NCI-H146 treated with DMSO at 0.1 percent for 48 hours (cell line): Measurements from ENCODE around the gene MOB1A.
"Not testable (repeated sequence)": the region's sequence is repeated elsewhere in the genome, so short reads cannot be mapped to it uniquely, and the experiment has no call there.

Experiments used
- DNase-seq: peaks from one replicate; lab custom pipeline; 2025; ENCODE audit not compliant: unreplicated experiment; lab: John Stamatoyannopoulos, UW

Gene MOB1A

DNA sequence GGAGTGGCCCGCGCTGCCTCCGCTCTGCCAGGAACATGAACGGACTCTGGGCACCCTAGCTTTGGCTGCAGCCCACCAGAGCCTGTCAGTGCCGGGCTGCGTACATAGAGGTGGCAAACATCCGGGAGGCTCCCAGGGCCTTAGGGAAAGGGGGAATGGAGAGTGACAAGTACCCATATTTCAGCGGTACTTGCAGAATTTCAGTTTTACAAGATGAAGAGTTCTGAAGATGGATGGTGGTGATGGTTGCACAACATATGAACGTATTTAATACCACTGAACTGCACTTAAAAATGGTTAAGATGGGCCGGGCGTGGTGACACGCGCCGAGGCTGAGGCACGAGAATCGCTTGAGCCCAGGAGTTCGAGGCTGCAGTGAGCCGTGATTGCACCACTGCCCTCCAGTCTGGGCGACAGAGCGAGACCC is 20.6 kb upstream of the MOB1A start:
- DNase-seq = no peak

DNA sequence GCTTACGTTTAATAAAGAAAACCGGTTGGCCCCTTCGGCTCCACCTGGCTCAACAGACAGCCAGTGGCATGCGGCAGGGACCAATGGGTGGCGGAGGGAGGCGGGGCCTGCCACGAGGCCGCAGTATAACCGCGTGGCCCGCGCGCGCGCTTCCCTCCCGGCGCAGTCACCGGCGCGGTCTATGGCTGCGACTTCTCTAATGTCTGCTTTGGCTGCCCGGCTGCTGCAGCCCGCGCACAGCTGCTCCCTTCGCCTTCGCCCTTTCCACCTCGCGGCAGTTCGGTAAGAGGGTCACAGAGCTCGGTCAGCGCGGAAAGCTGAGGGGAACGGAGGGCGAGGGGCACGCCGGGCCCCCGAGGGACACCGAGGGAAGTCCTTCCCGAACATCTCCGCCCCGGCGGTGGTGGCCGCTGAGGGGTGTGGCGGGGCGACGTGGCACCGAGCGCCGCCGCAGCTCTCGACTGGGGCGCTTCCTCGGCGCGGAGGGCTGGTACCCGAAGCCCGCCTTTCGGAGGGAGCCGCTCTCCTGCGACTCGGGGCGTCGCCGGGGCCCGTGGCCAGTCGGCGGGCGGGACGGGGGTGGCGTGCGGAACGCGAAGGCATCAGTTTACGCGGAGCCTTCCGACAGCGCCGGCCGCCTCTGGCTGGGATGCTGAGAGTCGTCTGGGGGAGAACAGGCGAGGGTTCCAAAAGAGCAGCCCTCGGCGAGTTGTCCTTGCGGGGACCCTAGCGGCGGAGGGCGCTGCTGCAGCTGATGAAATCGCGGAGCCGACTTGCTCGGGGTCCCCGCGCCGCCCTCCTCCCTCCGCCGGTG is 20.0 kb upstream of the MOB1A start, which contains the start of gene MTHFD2:
TSS of gene MTHFD2 (plus strand) at position 155 of the 814 bp plus-strand sequence. CDS start at position 182, 27 bp downstream.
- DNase-seq = peak; percentile 96

DNA sequence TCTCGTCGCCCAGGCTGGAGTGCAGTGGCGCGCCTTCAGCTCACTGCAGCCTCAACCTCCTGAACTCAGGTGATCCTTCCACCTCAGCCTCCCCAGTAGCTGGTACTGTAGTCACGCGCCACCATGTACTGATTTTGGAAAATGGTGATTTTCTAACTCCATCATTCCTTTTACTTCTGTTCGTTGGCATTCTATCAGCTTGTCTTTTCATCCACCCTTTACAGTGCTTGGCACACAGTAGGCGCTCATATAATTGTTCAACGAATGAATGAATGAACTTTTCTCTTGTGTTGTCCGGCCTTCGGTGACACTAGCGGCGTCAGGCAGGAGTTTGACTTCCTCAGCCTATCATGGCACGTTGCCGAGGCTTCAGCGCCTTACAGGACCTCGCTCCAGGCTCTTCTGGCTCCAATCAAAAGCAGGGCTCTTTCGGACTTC is 19.4 kb upstream of the MOB1A start:
- DNase-seq = no peak

DNA sequence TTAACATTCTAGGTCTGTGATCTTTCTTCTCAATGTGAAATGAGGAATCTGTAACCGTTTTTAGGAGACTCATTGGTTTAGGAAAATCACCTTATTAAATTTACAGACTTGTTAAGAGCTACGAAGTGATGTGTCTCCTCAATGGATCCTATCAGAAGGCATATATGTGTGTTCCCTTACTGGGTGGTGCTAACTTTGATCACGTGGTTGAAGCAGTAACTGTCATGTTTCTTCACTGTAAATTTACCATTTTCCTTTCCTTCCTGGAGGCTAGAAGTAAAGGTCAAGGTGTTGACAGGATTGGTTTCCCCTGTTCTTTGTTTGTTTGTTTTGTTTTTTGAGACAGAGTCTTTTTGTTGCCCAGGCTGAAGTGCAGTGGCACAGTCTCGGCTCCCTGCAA is 18.4 kb upstream of the MOB1A start:
- no peak for DNase-seq

DNA sequence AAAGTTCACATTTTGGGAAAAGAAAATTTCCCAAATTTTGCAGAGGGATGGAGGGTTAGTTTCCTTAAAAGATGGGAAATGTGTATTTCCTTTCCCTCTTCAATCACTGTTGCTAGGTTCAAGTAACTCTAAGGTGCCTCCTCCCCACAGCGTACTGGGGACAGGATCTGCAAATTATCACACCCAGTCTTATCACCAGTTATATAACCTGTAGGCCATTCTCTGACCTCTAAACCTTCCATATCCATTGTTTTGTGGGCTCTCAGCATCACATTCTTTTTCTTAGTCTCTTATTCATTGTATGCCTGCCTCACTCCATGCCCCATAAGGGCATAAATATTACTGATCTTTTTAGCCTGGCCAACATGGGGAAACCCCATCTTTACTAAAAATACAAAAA is 16.1 kb upstream of the MOB1A start:
- no peak for DNase-seq

DNA sequence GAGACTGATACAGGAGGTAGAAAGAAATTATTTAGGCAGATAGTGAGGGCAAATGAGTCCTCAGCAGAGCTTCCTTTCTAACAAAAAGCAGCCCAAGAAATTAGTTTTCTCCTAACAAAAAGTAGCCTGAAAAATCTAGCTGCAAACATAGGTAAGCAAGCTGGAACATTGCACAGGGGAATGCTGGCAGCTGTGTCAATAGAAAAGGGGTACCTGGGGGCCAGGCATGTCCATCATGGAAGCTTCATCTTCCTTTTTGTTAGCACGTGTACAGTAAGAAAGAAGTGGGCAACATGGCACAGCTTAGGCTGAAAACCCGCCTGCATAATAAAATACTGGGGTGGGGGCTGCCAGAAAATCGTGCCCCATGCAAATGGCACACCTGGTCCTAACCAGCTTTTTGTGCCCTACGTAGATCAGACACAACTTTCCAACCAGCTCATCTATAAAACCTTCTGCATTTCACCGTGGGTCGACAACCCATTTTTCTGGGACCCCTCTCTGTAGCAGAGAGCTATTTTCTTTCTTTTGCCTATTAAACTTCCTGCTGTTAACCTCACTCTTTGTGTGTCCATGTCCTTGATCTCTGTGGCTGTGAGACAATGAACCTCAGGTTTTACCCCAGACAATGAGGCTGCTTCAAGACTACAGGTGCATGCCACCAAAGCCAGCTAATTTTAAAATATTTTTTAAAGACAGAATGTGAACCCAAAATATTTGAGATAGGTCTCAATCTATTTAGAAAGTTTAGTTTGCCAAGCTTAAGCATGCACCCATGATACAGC is 13.1 kb upstream of the MOB1A start:
- peak; percentile 63 for DNase-seq

DNA sequence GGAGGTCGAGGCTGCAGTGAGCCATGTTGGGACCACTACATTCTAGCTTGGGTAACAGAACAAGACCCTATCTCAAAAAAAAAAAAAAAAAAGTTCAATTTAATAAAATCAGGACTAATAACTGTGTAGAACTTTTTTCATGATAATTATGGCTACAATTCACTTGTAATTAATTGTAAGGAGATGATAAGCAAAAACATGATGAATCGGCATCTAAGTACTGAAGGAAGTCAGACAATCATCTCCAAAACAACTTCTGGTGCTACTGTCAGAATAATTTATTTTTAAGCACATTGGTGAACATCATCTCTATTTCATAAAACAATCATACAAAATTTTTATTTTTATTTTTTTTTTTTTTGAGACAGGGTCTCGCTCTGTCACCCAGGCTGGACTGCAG is 10.0 kb upstream of the MOB1A start:
- no peak for DNase-seq

DNA sequence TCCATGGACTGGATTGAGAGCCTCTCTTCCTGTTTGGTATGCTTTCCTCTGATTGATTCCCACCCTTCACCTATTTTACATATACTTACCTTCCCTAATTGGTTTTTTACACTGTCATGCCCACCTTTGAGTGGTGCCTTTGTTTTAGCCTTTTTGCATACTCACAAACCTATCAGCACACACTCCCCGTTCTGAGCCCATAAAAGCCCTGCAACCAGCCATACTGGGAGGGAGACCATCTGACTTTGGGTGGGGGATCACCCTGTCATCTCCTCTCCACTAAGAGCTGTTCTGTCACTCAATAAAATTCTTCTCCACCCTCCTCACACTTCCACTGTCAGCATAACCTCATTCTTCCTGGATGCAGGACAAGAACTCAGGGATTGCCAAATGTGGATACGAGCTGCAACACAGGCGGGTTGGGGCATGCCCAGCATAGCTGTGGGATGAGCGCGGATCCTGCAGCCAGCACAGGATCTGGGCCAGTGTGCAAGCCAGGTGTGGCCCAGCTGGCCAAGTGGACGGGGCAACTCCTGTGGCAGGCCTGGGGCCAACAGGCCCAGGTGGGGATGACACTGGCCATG is 9.4 kb upstream of the MOB1A start:
- DNase-seq = peak; percentile 5

DNA sequence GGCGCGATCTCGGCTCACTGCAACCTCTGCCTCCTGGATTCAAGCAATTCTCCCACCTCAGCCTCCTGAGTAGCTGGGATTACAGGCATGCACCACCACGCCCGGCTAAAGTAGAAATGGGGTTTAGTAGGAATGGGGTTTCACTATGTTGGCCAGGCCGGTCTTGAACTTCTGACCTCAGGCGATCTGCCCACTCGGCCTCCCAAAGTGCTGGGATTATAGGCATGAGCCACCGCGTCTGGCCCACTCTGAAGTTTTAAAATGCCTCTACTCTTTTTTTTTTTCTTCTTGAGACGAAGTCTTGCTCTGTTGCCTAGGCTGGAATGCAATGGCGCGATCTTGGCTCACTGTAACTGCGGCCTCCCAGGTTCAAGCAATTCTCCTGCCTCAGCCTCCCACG is 8.0 kb upstream of the MOB1A start:
- not testable (repeated sequence) for DNase-seq

DNA sequence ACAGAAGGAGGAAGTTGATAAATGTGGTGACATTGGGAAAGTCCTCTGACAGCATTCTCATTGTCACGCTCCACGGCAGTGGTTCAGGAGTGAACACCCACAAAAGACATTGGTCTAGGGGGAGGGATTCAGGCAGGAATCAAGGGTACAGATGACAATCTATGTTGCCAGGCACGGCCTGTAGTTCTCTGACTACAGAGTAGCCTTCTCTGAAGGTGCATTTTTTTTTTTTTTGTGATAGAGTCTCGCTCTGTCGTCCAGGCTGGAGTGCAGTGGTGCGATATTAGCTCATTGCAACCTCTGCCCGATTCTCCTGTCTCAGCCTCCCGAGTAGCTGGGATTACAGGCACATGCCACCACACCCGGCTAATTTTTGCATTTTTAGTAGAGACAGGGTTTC is 7.4 kb upstream of the MOB1A start:
- DNase-seq = no peak

DNA sequence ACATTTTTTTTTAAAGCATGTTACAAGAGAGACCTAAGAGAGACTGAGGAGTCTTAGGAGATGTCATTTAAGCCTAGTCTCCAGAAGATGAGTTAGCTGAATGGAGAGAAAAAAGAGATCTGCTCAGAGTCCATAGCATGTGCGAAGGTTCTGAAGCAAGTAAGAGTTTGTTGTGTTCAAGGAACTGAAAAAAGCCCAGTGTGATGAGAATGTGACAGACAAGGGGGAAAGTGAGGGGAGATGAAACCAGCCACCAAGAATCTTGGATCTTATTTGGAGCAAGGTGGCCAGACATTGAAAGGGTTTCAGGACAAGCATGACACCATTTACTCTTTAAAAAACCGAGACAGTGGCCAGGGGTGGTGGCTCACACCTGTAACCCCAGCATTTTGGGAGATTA is 5.2 kb upstream of the MOB1A start:
- no peak for DNase-seq

DNA sequence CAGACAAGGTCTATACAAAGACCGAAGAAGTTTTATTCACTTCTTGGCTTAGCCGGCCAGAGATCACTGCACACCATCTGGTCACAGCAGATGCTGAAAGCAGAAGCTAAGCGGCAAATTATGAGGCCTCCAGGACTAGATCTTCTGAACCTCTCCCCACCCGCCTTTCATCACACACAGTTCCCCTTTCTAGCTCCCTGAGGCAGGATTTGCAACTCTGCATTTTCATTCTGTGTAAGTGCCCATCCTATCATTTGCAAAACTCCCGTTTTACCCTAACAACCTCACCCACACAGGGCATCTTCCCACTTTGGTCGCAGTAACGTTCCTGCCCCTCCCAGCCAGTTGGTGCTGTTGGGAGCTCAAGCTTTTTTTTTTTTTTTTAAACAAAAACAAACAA is 3.1 kb upstream of the MOB1A start:
- DNase-seq = peak; percentile 20

DNA sequence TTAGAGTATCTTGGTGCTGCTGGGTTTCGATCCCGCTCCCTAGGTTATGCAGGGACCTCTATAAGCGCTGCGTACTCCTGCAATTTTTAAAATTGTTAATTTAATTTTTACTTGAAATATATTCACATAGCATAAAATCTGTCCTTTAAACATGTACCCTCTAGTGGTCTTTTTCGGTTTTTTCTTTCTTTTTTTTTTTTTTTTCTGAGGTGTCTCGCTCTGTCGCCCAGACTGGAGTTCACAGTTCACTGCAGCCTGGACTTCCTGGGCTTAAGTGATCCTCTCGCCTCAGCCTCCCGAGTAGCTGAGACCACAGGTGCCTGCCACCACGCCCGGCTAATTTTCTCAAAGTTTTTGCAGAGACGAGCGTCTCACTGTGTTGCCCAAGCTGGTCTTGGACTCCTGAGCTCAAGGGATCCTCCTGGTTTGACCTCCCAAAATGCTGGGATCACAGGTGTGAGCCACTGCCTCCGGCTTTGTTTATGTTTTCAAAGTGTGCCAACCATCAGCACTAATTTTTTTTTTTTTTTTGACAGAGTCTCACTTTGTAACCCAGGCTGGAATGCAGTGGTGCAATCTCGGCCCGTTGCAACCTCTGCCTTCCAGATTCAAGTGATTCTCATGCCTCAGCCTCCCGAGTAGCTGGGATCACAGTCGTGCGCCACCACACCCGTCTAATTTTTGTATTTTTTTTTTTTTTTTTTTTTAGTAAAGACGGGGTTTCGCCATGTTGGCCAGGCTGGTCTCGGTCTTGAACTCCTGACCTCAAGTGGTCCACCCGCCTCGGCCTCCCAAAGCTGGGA is 585 bp upstream of the MOB1A start:
- no peak for DNase-seq

DNA sequence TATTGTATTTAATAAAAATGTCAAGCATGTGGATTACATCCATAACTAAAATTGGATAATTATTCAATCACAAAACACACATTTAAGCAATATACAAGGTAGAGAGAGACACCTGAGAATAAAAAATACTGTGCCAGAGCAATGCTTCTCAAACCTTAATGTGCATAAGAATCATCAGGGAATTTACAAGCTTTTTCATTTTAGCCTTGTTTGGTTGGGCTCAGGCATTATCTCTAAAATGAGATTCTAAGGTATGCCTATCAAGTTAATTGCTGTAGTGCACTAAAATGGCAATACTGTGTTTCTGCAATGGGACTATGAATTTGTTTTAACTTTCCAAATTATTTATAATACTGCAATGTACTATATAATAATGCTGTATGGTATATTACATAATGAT is 983 bp downstream of the MOB1A start:
- no peak for DNase-seq

DNA sequence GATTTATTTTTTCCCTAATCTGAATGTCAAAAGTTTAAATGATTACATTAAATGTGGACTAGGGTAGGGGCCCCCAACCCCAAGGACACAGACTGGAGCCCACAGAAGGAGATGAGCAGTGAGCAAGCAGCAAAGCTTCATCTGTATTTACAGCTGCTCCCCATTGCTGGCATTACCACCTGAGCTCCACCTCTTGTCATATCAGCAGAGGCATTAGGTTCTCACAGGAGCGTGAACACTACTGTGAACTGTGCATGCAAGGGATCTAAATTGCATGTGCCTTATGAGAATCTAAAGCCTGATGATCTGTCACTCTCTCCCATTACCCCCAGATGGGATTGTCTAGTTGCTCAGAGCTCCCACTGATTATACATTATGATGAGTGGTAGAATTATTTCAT is 3.8 kb downstream of the MOB1A start:
- DNase-seq = no peak

DNA sequence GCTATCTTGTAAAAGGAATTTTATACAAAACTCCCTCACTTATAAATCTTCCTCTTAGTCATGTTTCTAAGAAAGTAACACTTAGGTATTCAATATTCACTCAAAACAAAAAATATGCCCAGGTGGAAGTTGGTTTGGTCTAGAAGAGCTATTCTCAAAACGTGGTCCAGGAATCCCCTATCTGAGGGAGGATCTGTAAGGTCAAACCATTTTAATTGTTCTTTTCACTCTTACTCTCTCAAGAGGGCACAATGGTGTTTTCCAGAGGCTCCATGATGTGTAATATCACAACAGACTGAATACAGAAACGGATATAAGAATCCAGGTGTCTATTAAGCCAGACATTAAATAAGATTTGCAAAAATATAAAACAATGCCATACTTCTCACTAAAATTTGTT is 9.9 kb downstream of the MOB1A start:
- no peak for DNase-seq

DNA sequence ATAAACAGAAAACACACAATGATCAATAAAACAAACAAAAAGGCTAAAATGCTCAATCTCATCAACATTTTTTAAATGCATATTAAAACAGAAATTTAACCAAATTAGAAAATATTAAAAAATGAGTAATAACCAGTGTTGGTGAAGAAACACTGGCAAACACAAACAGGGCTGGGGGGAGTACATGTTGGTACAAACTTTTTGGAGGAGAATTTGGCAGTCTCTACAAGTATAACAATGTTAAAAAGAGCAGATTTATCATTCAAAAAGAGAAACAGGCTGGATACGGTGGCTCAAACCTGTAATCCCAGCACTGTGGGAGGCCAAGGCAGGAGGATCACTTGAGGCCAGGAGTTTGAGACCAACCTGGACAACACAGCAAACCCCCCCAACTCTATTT is 13.9 kb downstream of the MOB1A start:
- no peak for DNase-seq

DNA sequence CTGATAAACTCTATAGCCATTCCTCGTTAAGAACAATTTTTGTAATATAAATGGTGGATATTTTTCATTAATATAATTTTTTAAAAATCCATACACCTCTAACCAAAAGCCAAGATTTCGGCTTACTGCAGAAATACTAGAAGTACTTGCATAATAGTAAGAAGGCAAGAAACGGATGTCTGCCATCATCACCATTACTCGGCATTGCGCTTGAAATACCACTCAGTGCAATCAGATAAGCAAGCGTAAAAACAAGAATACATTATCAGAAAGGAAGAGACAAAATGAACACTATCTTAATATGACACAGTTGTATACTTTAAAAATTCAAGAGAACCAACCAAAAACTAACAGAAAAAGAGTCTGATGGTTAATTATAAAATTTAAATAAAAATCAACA is 15.7 kb downstream of the MOB1A start:
- no peak for DNase-seq

DNA sequence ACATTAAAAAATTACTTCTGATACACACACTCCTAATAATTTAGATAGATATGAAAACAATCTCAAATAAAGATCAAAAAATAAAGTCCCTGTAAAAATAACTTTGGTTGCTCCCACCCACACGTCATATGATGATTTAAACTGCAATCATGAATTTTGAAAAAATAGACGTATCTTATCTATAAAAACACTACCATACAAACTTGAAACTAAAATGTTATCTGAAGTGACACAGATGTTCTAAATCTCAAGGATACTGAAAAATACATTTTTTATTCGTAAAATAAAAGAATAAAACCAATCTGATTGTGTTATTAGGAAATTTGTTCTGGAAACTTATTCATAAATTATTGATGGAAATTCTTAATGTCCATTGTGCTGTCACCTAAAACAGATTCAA is 22.8 kb downstream of the MOB1A start:
- DNase-seq = no peak

DNA sequence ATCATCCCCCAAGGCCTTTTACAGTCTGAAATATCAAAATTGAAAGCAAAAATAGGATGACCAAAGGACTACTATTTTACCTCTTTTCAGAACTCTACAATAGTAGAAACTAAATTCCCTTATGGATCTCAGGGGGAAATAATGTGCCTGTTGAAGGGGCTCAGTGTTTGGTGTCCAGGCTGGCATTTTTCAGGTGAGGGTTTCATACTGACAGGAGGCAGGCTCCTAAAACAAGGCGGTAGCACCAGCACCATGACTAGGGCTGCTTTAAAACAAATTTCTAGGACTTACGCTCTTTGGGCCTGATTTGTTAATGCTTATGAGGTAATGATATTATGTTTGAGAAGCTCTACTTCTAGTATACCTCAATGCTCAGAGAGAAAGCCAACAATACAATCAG is 25.7 kb downstream of the MOB1A start:
- DNase-seq = no peak
